Karpas-422 (cell line): ENCODE results near the gene TLE4. TPM values are rescaled to one million over a fixed set of nuclear protein-coding genes. Genes with fewer than 3 reads are reported as not detected.

ENCODE experiments used
- DNase-seq: peaks from one replicate; pipeline ENCODE4 v3.0.0-alpha.2; 2015
- H2AFZ ChIP-seq: fragments of 200-600 bp; sonication (generic); 2 replicates; pipeline ENCODE4 v1.6.1; 2014; ENCODE audit warnings: antibody characterized with exemption, low read length, mixed read lengths
- H3K27ac ChIP-seq: fragments of 200-600 bp; sonication (generic); 2 replicates; pipeline ENCODE4 v1.5.1; 2014; ENCODE audit warnings: mild to moderate bottlenecking, low read length, moderate library complexity
- H3K27me3 ChIP-seq: fragments of 200-600 bp; sonication (generic); 2 replicates; pipeline ENCODE4 v1.6.1; 2014; ENCODE audit warnings: low read length, mixed read lengths
- H3K36me3 ChIP-seq: fragments of 200-600 bp; sonication (generic); 2 replicates; pipeline ENCODE4 v1.6.1; 2014; ENCODE audit warnings: low read length, mixed read lengths; ENCODE audit not compliant: insufficient read depth
- H3K4me1 ChIP-seq: fragments of 200-600 bp; sonication (generic); 2 replicates; pipeline ENCODE4 v1.6.1; 2014; ENCODE audit warnings: mild to moderate bottlenecking, low read length, mixed read lengths
- H3K4me2 ChIP-seq: fragments of 200-600 bp; sonication (generic); 2 replicates; pipeline ENCODE4 v1.6.1; 2014; ENCODE audit warnings: low read length, low read depth, mild to moderate bottlenecking; ENCODE audit not compliant: poor library complexity, severe bottlenecking
- H3K4me3 ChIP-seq: fragments of 200-600 bp; sonication (generic); 2 replicates; pipeline ENCODE4 v1.5.1; 2014; ENCODE audit warnings: mild to moderate bottlenecking, antibody characterized with exemption, low read length, mixed read lengths
- H3K79me2 ChIP-seq: fragments of 200-600 bp; sonication (generic); 2 replicates; pipeline ENCODE4 v1.6.1; 2014; ENCODE audit warnings: mild to moderate bottlenecking, low read length, mixed read lengths
- H3K9ac ChIP-seq: fragments of 200-600 bp; sonication (generic); 2 replicates; pipeline ENCODE4 v1.6.0; 2014; ENCODE audit warnings: low read length
- H3K9me2 ChIP-seq: fragments of 200-600 bp; sonication (generic), shearing (Covaris generic); replicated peaks from 2 replicates; pipeline ENCODE4 v1.6.0; 2014; ENCODE audit warnings: mild to moderate bottlenecking, low read length, moderate library complexity; ENCODE audit not compliant: insufficient read depth
- H3K9me3 ChIP-seq: fragments of 300-700, 200-600 bp; sonication (generic); 2 replicates; pipeline ENCODE4 v1.6.1; 2014; ENCODE audit warnings: low read length, mixed read lengths
- H4K20me1 ChIP-seq: fragments of 200-600 bp; sonication (generic); 2 replicates; pipeline ENCODE4 v1.6.1; 2014; ENCODE audit warnings: mild to moderate bottlenecking, antibody characterized with exemption, low read length, low read depth; ENCODE audit not compliant: insufficient read depth
- total RNA-seq: library from RNA; depleted of rRNA; stranded (reverse); fragments of >200 nt; shearing (Covaris generic); gene quantifications from 2 replicates; pipeline ENCODE4 v1.2.3, GENCODE V29; 2014; ENCODE audit warnings: low replicate concordance

Gene TLE4
- total RNA-seq, 1 experiment from 2014 or later, result 65.3 TPM

DNA sequence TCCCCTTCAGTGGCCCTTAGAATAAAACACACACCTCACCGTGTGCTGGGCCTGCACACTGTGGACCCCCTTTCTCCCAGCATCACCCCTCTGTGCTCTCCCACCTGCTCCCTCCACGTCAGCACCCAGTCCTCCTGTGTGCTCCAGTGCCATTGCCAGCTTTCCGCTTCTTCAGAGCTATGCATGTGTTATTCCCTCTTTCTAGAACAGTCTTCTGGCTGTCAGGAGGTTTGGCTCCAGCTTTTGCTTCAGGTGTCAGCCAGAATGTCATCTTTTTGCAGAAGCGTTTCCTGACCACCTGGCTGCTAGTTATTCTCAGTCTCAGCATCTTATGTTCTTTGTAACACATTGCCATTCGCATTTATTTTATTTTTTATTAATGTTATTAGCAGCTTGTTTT, 119.7 kb downstream of the TLE4 start:
- DNase-seq, result no peak
- Histone ChIP-seq H3K4me1 (peaks cover 31% of the 10 kb centered on the region), H3K9me2 (no peaks in the 10 kb centered on the region), H2AFZ (no peak overlapping the region), H3K79me2 (peaks cover 99% of the 10 kb centered on the region), H3K27ac (no peak overlapping the region), H3K9me3 (no peaks in the 10 kb centered on the region), H3K27me3 (no peaks in the 10 kb centered on the region), H3K9ac (no peak overlapping the region), H4K20me1 (no peaks in the 10 kb centered on the region), H3K4me2 (no peak overlapping the region), H3K36me3 (peaks cover 5% of the 10 kb centered on the region; the same call in 1 of the 2 replicates), H3K4me3 (no peak overlapping the region)

- Histone ChIP-seq H3K9me3 (no peaks in the 10 kb centered on the region), H3K4me1 (peaks cover 35% of the 10 kb centered on the region), H3K9ac (no peak overlapping the region), H3K27me3 (no peaks in the 10 kb centered on the region), H3K9me2 (no peaks in the 10 kb centered on the region), H3K27ac (no peak overlapping the region), H3K4me3 (no peak overlapping the region), H4K20me1 (no peaks in the 10 kb centered on the region), H3K36me3 (no peaks in the 10 kb centered on the region), H2AFZ (no peak overlapping the region), H3K4me2 (no peak overlapping the region), H3K79me2 (peaks cover 97% of the 10 kb centered on the region)
- DNase-seq, result no peak
Observed at GRCh38 chr9:79692857-79693571, 121.2 kb downstream of the TLE4 start.

GRCh38 chr9:79693750-79694149, 122.0 kb downstream of the TLE4 start:
- H3K4me1 ChIP-seq, result peaks cover 40% of the 10 kb centered on the region
- no peaks in the 10 kb centered on the region for H4K20me1 ChIP-seq
- no peak overlapping the region for H3K9ac ChIP-seq
- no peaks in the 10 kb centered on the region for H3K9me3 ChIP-seq
- no peaks in the 10 kb centered on the region for H3K27me3 ChIP-seq
- no peak for DNase-seq
- no peak overlapping the region for H3K4me2 ChIP-seq
- H3K36me3 ChIP-seq, result no peaks in the 10 kb centered on the region
- H3K9me2 ChIP-seq, result no peaks in the 10 kb centered on the region
- peaks cover 95% of the 10 kb centered on the region for H3K79me2 ChIP-seq
- H2AFZ ChIP-seq, result no peak overlapping the region
- no peak overlapping the region for H3K4me3 ChIP-seq
- no peak overlapping the region for H3K27ac ChIP-seq

DNA sequence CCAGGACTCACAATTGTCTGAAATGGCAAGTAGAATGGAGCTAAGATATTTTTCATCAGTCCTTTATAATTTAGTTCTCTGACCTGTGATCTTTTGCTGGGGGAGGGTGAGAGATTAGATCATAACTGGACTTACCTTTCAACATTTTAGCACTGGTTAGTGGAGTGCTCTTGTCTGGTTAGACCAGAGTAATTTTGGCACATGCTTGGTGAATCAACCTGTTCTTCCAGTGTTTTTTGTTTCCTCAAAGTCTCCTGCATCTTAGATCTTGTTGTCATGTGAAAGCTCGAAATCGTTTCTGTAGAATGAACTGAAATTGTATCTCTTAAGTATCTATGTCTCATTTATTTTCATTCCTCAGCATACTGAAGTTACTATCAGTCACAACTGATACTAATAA, 122.4 kb downstream of the TLE4 start:
- Histone ChIP-seq H3K4me1 (peaks cover 40% of the 10 kb centered on the region), H3K79me2 (peaks cover 95% of the 10 kb centered on the region), H3K27ac (no peak overlapping the region), H3K4me2 (no peak overlapping the region), H2AFZ (no peak overlapping the region), H3K36me3 (no peaks in the 10 kb centered on the region), H3K9me3 (no peaks in the 10 kb centered on the region), H3K27me3 (no peaks in the 10 kb centered on the region), H3K9me2 (no peaks in the 10 kb centered on the region), H4K20me1 (no peaks in the 10 kb centered on the region), H3K9ac (no peak overlapping the region), H3K4me3 (no peak overlapping the region)
- DNase-seq, result no peak

GRCh38 chr9:79694676-79695400, 123.1 kb downstream of the TLE4 start:
- Histone ChIP-seq H3K9me3 (no peaks in the 10 kb centered on the region), H3K4me2 (no peak overlapping the region), H3K9ac (no peak overlapping the region), H3K27ac (0 out of 2 replicates have a peak overlapping the region, but pooled peaks have one; percentile 6), H3K36me3 (no peaks in the 10 kb centered on the region), H3K4me3 (no peak overlapping the region), H3K9me2 (no peaks in the 10 kb centered on the region), H4K20me1 (no peaks in the 10 kb centered on the region), H3K4me1 (peaks cover 42% of the 10 kb centered on the region), H2AFZ (no peak overlapping the region), H3K79me2 (peaks cover 95% of the 10 kb centered on the region), H3K27me3 (no peaks in the 10 kb centered on the region)
- DNase-seq, result no peak

GRCh38 chr9:79695531-79696175, 123.9 kb downstream of the TLE4 start:
- Histone ChIP-seq H2AFZ (no peak overlapping the region), H3K27me3 (no peaks in the 10 kb centered on the region), H4K20me1 (no peaks in the 10 kb centered on the region), H3K9me2 (no peaks in the 10 kb centered on the region), H3K9ac (no peak overlapping the region), H3K79me2 (peaks cover 89% of the 10 kb centered on the region), H3K4me3 (no peak overlapping the region), H3K27ac (no peak overlapping the region), H3K9me3 (no peaks in the 10 kb centered on the region), H3K4me2 (no peak overlapping the region), H3K4me1 (peaks cover 42% of the 10 kb centered on the region), H3K36me3 (no peaks in the 10 kb centered on the region)
- no peak for DNase-seq

DNA sequence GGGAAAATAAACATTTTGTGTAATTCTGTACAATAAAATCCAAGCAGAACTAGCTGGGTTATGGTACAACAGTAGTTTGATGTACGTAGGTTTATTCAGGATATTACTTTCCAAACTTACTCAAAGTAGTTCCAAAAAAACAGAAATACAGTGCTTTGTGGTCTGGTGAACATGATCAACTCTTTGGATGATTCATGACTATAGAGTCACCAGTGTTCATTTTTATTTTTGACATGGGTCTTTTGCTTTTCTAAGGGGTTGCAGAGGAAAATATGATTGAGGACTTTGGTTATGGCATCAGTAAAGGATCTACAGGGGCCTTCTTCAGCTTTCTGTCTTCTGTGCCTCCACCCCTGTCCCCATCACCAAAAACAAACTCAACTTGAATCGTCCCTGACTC, 127.2 kb downstream of the TLE4 start:
- DNase-seq, result no peak
- Histone ChIP-seq H4K20me1 (no peaks in the 10 kb centered on the region), H3K79me2 (peaks cover 78% of the 10 kb centered on the region), H3K36me3 (no peaks in the 10 kb centered on the region), H3K27me3 (no peaks in the 10 kb centered on the region), H3K9me2 (no peaks in the 10 kb centered on the region), H2AFZ (no peak overlapping the region), H3K4me2 (no peak overlapping the region), H3K4me1 (peaks cover 21% of the 10 kb centered on the region), H3K4me3 (no peak overlapping the region), H3K9ac (no peak overlapping the region), H3K9me3 (no peaks in the 10 kb centered on the region), H3K27ac (no peak overlapping the region)

GRCh38 chr9:79699479-79699878, 127.7 kb downstream of the TLE4 start:
- peaks cover 16% of the 10 kb centered on the region for H3K4me1 ChIP-seq

More at GRCh38 chr9:79699479-79699878, 127.7 kb downstream of the TLE4 start:
- H4K20me1 ChIP-seq, result no peaks in the 10 kb centered on the region
- no peak overlapping the region for H2AFZ ChIP-seq
- H3K4me2 ChIP-seq, result no peak overlapping the region
- H3K9me2 ChIP-seq, result no peaks in the 10 kb centered on the region
- DNase-seq, result no peak
- no peaks in the 10 kb centered on the region for H3K9me3 ChIP-seq
- H3K9ac ChIP-seq, result no peak overlapping the region
- H3K79me2 ChIP-seq, result peaks cover 73% of the 10 kb centered on the region
- no peak overlapping the region for H3K27ac ChIP-seq
- H3K36me3 ChIP-seq, result no peaks in the 10 kb centered on the region
- no peak overlapping the region for H3K4me3 ChIP-seq
- H3K27me3 ChIP-seq, result no peaks in the 10 kb centered on the region
